Measurements from ENCODE around the gene KLHL15.
"Not testable (repeated sequence)": the region's sequence is repeated elsewhere in the genome, so short reads cannot be mapped to it uniquely, and the experiment has no call there.

KLHL15 gene

GRCh38 chrX:24027086-24027485 is at the start of gene KLHL15:
Gene KLHL15 (minus strand): TSS chrX:24027186. CDS start chrX:24006693, 20,493 bp downstream.
- FAIRE-seq, result no peak

DNA sequence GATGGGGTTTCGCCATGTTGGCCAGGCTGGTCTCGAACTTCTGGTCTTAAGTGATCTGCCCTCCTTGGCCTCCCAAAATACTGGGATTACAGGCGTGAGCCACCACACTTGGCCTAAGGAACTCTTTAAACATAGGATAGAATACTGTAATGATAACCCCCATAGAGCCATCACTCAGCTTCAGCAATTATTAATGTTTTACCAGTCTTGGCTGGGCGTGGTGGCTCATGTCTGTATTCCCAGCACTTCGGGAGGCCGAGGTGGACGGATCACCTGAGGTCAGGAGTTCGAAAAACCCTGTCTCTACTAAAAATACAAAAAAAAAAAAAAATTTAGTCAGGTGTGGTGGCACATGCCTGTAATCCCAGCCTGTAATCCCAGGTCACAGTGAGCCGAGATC is 42.9 kb upstream of the KLHL15 start:
- FAIRE-seq, result no peak

GRCh38 chrX:24063488-24063887 is 36.5 kb upstream of the KLHL15 start:
- no peak for FAIRE-seq

GRCh38 chrX:24055043-24055356 is 28.0 kb upstream of the KLHL15 start:
- FAIRE-seq, result no peak

DNA sequence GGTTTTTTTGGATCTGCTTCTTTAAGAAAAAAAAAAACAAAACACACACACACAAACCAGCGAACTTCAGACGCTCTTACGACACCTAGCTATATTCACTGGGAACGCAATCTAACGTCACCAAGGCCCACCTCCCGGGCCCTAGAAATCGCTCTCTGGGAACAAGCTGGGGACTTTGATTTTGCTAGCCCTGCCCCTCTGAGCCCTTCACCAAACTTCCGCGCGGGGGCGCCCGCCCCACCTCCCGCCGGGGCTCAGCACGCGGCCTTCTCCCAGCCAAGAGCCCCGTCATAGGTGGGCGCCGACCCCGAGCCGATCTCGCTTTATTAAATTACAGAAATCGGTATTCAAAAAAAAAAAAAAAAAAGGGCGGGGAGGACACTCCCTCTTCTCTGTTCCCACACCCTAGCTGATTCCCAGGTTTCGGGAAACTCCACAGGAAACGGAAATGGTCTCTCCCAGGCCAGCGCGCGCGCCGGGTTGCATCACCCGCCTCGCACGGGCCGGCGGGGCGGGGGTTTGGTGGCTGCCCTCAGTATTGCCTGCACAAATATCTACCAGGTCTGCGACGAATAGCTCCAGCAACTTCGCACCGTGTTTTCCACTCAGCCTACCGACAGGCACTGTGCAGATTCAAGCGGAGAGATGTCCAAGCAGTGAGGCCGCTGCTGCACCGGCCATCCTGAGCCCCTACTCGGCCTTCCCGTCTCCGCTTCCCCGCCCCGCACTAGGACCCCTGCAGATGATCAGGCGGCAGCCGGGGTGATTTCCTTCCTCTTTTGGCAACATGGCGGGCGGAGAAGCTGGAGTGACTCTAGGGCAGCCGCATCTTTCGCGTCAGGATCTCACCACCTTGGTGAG is 27.4 kb upstream of the KLHL15 start, which contains the start of gene EIF2S3:
Gene EIF2S3 (plus strand): TSS at position 775 of the 861 bp plus-strand sequence. CDS start 13 bp downstream, at position 788.
- FAIRE-seq, result peak; percentile 92

- FAIRE-seq, result not testable (repeated sequence)
Observed at GRCh38 chrX:24050522-24051318, 23.7 kb upstream of the KLHL15 start.

- FAIRE-seq, result not testable (repeated sequence)
Observed at GRCh38 chrX:24049643-24050042, 22.7 kb upstream of the KLHL15 start.

DNA sequence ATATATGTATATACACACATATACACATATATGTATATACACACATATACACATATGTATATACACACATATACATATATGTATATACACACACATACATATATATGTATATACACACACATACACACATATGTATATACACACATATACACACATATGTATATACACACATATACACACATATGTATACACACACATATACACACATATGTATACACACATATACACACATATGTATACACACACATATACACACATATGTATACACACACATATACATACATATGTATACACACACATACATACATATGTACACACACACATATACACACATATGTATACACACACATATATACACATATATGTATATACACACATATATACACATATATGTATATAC is 19.1 kb upstream of the KLHL15 start:
- FAIRE-seq, result peak; percentile 83

- FAIRE-seq, result no peak
Observed at GRCh38 chrX:24037729-24038128, 10.7 kb upstream of the KLHL15 start.

GRCh38 chrX:24034485-24034884 is 7.5 kb upstream of the KLHL15 start:
- no peak for FAIRE-seq

GRCh38 chrX:24030597-24030996 is 3.6 kb upstream of the KLHL15 start:
- FAIRE-seq, result no peak

GRCh38 chrX:24027985-24028384 is 999 bp upstream of the KLHL15 start:
- no peak for FAIRE-seq

DNA sequence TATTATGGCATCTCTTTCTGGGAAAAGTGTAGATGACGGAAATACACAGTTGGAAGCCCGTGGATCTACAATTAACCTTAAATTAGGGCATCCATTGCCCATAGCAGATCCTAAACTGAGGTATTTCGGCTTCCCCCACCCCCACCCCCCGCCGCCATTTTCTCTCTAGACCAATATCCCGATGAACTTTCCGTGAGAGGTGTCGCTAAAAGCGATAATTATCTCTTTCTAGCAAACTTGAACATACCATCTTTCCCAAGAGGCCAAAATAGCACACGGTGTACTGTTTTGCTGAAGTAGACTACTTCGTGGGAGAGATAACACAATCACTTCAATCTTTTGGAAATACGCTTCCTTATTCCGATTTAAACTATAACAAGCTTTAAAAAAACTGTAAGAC is 554 bp downstream of the KLHL15 start:
- no peak for FAIRE-seq

- FAIRE-seq, result no peak
Observed at GRCh38 chrX:24025741-24026403, 1.1 kb downstream of the KLHL15 start.

- no peak for FAIRE-seq
Observed at GRCh38 chrX:24024819-24025740, 1.9 kb downstream of the KLHL15 start.

DNA sequence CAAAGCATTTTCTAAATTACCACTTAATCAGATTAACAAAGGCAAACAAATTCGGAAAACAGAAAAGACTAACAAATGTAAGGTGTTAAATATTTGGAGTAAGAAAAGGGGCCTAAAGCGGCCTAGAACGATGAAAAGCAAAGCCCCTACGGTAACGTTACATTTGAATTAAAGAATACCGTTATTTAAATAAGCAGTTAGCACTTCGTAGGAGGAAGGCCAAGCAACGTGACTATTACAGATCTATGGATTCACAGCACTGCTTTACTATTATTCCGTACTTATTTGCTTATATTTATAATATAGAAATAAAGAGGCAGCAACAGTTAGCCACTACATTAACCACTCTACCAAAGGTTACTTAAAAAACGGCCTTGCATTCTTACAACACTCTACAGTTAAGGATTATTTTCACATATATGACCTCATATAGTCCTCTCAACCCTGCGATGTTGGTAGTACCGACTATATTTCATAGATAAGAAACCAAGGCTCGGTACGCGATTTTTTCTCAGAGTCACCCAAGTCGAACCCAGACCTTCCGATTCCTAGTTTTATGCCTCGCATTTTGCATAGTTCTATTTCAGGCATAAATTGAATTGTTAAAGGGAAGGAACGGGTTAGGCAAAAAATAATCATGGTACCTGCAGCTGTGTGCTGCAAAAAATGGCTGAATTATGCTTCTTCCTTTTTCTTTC is 2.9 kb downstream of the KLHL15 start:
- no peak for FAIRE-seq

- FAIRE-seq, result no peak
Observed at GRCh38 chrX:24023544-24023943, 3.4 kb downstream of the KLHL15 start.

- FAIRE-seq, result no peak
Observed at GRCh38 chrX:24020306-24020876, 6.6 kb downstream of the KLHL15 start.

- FAIRE-seq, result no peak
Observed at GRCh38 chrX:24019448-24019847, 7.5 kb downstream of the KLHL15 start.

GRCh38 chrX:24018809-24019208 is 8.2 kb downstream of the KLHL15 start:
- FAIRE-seq, result no peak

GRCh38 chrX:24017674-24018073 is 9.3 kb downstream of the KLHL15 start:
- no peak for FAIRE-seq

Data from TTC549 (cell line).